ENCODE data around the gene SSC4D. TPM values are rescaled to one million over a fixed set of nuclear protein-coding genes. Genes with fewer than 3 reads are reported as not detected.

Gene SSC4D
- total and polyA plus RNA-seq, 10 donors: 0.11 to 1.5 (median 0.66) TPM

- DNase-seq: no peak
- 62 to 79% (median 71%) methylated on average over 6 of the region's 6 CpGs for WGBS, 5 donors
- H3K36me3 ChIP-seq: peaks cover 3 to 99% (median 48%) of the 10 kb centered on the region in 6 donors
- H3K27ac ChIP-seq: peak overlapping the region; percentile 30 to 83 (median 70)
- H3K4me1 ChIP-seq: peaks cover 16 to 90% (median 58%) of the 10 kb centered on the region in 6 donors
- TF ChIP-seq POLR2A (IDR thresholded peaks at IDR 0.05): no peak
- TF ChIP-seq POLR2AphosphoS5 (IDR thresholded peaks at IDR 0.05): peak in 1 of 3 donors; percentile 46
- no peaks in the 10 kb centered on the region for H3K27me3 ChIP-seq (replicated peaks in 1 of 7)
- intact Hi-C loops (cut with DNase I; ENCODE audit: low total_unique reads): no loop called here
- H3K4me3 ChIP-seq: no peak overlapping the region
- H3K9me3 ChIP-seq: no peaks in the 10 kb centered on the region
These were observed 63.4 kb downstream of the SSC4D start for GRCh38 chr7:76346097-76346496.

- H3K4me3 ChIP-seq: no peak overlapping the region
- 94 to 98% (median 96%) methylated on average over 6 of the region's 6 CpGs for WGBS, 5 donors
- intact Hi-C loops (cut with DNase I; ENCODE audit: low total_unique reads): no loop called here
- no peak for DNase-seq
- no peaks in the 10 kb centered on the region for H3K27me3 ChIP-seq (replicated peaks in 1 of 7)
- no peak for TF ChIP-seq POLR2A (IDR thresholded peaks at IDR 0.05)
- TF ChIP-seq CTCF (IDR thresholded peaks at IDR 0.05 in 8 of 11, conservative IDR thresholded peaks at IDR 0.05 in 3 of 11): no peak
- no peak for TF ChIP-seq POLR2AphosphoS5 (IDR thresholded peaks at IDR 0.05)
- H3K9me3 ChIP-seq: no peaks in the 10 kb centered on the region
- peaks cover 24 to 93% (median 56%) of the 10 kb centered on the region in 6 donors for H3K4me1 ChIP-seq
- peaks cover 3 to 99% (median 38%) of the 10 kb centered on the region in 6 donors for H3K36me3 ChIP-seq
- H3K27ac ChIP-seq: peak overlapping the region in 1 of 8 donors; percentile 2
These were observed 65.6 kb downstream of the SSC4D start for GRCh38 chr7:76343931-76344321.

- peaks cover 28 to 93% (median 58%) of the 10 kb centered on the region in 6 donors for H3K4me1 ChIP-seq
- TF ChIP-seq POLR2A (IDR thresholded peaks at IDR 0.05) (no peak), CTCF (IDR thresholded peaks at IDR 0.05 in 8 of 11, conservative IDR thresholded peaks at IDR 0.05 in 3 of 11) (no peak), POLR2AphosphoS5 (IDR thresholded peaks at IDR 0.05) (no peak)
- no peaks in the 10 kb centered on the region for H3K9me3 ChIP-seq
- peaks cover 3 to 95% (median 36%) of the 10 kb centered on the region in 6 donors for H3K36me3 ChIP-seq
- peak overlapping the region in 1 of 8 donors; percentile 2 for H3K27ac ChIP-seq
- DNase-seq: no peak
- no peaks in the 10 kb centered on the region for H3K27me3 ChIP-seq (replicated peaks in 1 of 7)
- no peak overlapping the region for H3K4me3 ChIP-seq
- WGBS, 5 donors: 88 to 97% (median 94%) methylated on average over 6 of the region's 6 CpGs
- intact Hi-C loops (cut with DNase I; ENCODE audit: low total_unique reads): no loop called here
These were observed 66.1 kb downstream of the SSC4D start for GRCh38 chr7:76343294-76343930.

- Histone ChIP-seq H3K36me3 (peaks cover 3 to 91% (median 35%) of the 10 kb centered on the region in 6 donors), H3K27ac (peak overlapping the region in 3 of 8 donors; percentile 1 to 28 (median 6)), H3K4me1 (peaks cover 20 to 93% (median 54%) of the 10 kb centered on the region in 6 donors), H3K9me3 (no peaks in the 10 kb centered on the region), H3K4me3 (no peak overlapping the region), H3K27me3 (replicated peaks in 1 of 7) (no peaks in the 10 kb centered on the region)
- 62 to 85% (median 74%) methylated on average over 5 of the region's 5 CpGs for WGBS, 5 donors
- no peak for DNase-seq
- no peak for TF ChIP-seq POLR2A (IDR thresholded peaks at IDR 0.05)
- no peak for TF ChIP-seq CTCF (IDR thresholded peaks at IDR 0.05 in 8 of 11, conservative IDR thresholded peaks at IDR 0.05 in 3 of 11)
- no peak for TF ChIP-seq POLR2AphosphoS5 (IDR thresholded peaks at IDR 0.05)
- intact Hi-C loops (cut with DNase I; ENCODE audit: low total_unique reads): no loop called here
These were observed 67.3 kb downstream of the SSC4D start for GRCh38 chr7:76342222-76342621.

All from spleen (tissue), 11 donors.